Measurements from ENCODE around the gene FOXA2.

DNA sequence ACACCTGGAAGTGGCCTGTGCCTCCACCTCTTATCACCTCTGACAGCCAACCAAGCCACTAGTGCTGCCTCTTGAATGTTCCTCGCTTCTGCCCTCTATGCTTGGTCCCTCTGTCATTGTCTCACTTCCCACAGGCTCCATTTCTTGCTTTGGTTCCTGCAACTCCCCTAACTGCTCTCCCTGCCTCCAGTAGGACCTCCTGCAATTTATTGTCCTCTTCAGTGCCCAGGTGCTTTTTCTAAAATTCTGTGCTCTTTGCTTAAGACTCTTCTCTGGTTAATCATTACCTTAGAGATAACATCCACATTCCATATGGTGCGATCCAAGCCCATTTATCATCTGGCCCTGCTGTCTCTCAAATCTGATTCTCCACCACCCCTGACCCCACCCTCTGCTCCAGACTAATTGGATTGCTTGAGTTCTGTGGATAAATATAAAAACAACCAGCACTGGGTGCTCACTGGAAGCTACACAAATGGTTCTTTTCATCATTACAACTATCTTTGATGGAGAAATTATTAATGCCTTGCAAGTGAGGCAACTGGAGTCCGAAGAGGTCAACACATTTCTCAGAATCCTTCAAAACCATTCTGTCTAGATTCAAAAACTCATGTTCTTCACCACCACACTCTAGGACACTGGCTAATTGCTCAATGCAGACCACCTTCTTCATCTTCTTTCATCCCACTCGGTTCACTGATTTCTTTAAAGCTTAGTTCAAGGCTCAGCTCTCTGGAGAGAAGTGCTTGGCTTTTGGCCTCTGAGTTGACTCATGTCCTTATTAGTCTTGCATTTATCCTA, 47.2 kb downstream of the FOXA2 start:
- no peak for TF ChIP-seq EP300 (IDR thresholded peaks at IDR 0.05)
- no peak for TF ChIP-seq POLR2A (IDR thresholded peaks at IDR 0.05; ENCODE audit: low read depth)
- TF ChIP-seq, protein P1, sequence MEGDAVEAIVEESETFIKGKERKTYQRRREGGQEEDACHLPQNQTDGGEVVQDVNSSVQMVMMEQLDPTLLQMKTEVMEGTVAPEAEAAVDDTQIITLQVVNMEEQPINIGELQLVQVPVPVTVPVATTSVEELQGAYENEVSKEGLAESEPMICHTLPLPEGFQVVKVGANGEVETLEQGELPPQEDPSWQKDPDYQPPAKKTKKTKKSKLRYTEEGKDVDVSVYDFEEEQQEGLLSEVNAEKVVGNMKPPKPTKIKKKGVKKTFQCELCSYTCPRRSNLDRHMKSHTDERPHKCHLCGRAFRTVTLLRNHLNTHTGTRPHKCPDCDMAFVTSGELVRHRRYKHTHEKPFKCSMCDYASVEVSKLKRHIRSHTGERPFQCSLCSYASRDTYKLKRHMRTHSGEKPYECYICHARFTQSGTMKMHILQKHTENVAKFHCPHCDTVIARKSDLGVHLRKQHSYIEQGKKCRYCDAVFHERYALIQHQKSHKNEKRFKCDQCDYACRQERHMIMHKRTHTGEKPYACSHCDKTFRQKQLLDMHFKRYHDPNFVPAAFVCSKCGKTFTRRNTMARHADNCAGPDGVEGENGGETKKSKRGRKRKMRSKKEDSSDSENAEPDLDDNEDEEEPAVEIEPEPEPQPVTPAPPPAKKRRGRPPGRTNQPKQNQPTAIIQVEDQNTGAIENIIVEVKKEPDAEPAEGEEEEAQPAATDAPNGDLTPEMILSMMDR (IDR thresholded peaks at IDR 0.05), result no peak
- TF ChIP-seq POLR2AphosphoS5 (IDR thresholded peaks at IDR 0.05), result no peak

Measured in esophagus muscularis mucosa (tissue), 4 donors.